HFFc6 (cell line): Measurements from ENCODE around the gene LARGE1. TPM values are rescaled to one million over a fixed set of nuclear protein-coding genes. Genes with fewer than 3 reads are reported as not detected.

Experiments
- DNase-seq: peaks from one replicate; pipeline ENCODE4 v3.0.0-alpha.2; 2018
- H3K27ac Mint-ChIP-seq: 2 replicates; pipeline ENCODE4 v1.8.0; 2020; ENCODE audit warnings: mild to moderate bottlenecking, mixed read lengths
- H3K27me3 Mint-ChIP-seq: 2 replicates; pipeline ENCODE4 v1.8.0; 2021; ENCODE audit warnings: mild to moderate bottlenecking, moderate library complexity, mixed read lengths; ENCODE audit not compliant: insufficient read depth
- H3K36me3 Mint-ChIP-seq: 2 replicates; pipeline ENCODE4 v1.8.0; 2021; ENCODE audit warnings: low read depth, mixed read lengths
- H3K4me1 Mint-ChIP-seq: 2 replicates; pipeline ENCODE4 v1.8.0; 2020; ENCODE audit warnings: low read depth, mixed read lengths
- H3K4me3 Mint-ChIP-seq: 2 replicates; pipeline ENCODE4 v1.8.0; 2020; ENCODE audit warnings: mild to moderate bottlenecking, moderate library complexity, mixed read lengths
- H3K9me3 Mint-ChIP-seq: 2 replicates; pipeline ENCODE4 v1.8.0; 2020; ENCODE audit warnings: mild to moderate bottlenecking, mixed read lengths
- CTCF ChIP-seq: fragments of 200-600 bp; sonication (generic); IDR thresholded peaks from 2 replicates; pipeline ENCODE4 v1.5.0; 2021; ENCODE audit warnings: antibody characterized with exemption, mild to moderate bottlenecking
- total RNA-seq, 6 experiments: library from RNA; stranded (reverse); fragmentation: NEBNext Ultra II Directional; extraction: Animal tissue kit (Norgen Biotek cat#: 25700); gene quantifications; 2 replicates in 1 of 6; 3 replicates in 5 of 6; pipeline ENCODE4 v1.2.3, GENCODE V29; 2021

LARGE1 gene
- total RNA-seq, 6 experiments from 2014 or later: 4.9 to 7.3 (median 6.5) TPM

GRCh38 chr22:33851821-33852384 is 68.4 kb downstream of the LARGE1 start:
- no peaks in the 10 kb centered on the region; the same call in 1 of the 2 replicates for H3K27me3 Mint-ChIP-seq
- no peak for DNase-seq

GRCh38 chr22:33851240-33851639 is 69.0 kb downstream of the LARGE1 start:
- Mint-ChIP-seq H3K9me3 (peaks cover 14% of the 10 kb centered on the region), H3K4me3 (no peak overlapping the region), H3K36me3 (peaks cover 5% of the 10 kb centered on the region; the same call in 1 of the 2 replicates), H3K4me1 (peaks cover 43% of the 10 kb centered on the region), H3K27me3 (no peaks in the 10 kb centered on the region; the same call in 1 of the 2 replicates), H3K27ac (peak overlapping the region; percentile 3; the same call in 1 of the 2 replicates)
- peak; percentile 6 for DNase-seq
- TF ChIP-seq CTCF: no peak

More at GRCh38 chr22:33851821-33852384, 68.4 kb downstream of the LARGE1 start:
- Mint-ChIP-seq H3K9me3 (peaks cover 14% of the 10 kb centered on the region), H3K4me1 (peaks cover 43% of the 10 kb centered on the region), H3K36me3 (peaks cover 5% of the 10 kb centered on the region; the same call in 1 of the 2 replicates), H3K4me3 (no peak overlapping the region; the same call in 1 of the 2 replicates), H3K27ac (peak overlapping the region; percentile 36; the same call in 1 of the 2 replicates)
- TF ChIP-seq CTCF: no peak

- Mint-ChIP-seq H3K27ac (no peak overlapping the region), H3K36me3 (peaks cover 5% of the 10 kb centered on the region; the same call in 1 of the 2 replicates), H3K27me3 (no peaks in the 10 kb centered on the region; the same call in 1 of the 2 replicates), H3K9me3 (peaks cover 15% of the 10 kb centered on the region), H3K4me3 (no peak overlapping the region), H3K4me1 (peaks cover 43% of the 10 kb centered on the region)
- no peak for TF ChIP-seq CTCF
- DNase-seq: no peak
Observed at GRCh38 chr22:33850724-33851123, 69.6 kb downstream of the LARGE1 start.

GRCh38 chr22:33850193-33850592 is 70.1 kb downstream of the LARGE1 start:
- Mint-ChIP-seq H3K9me3 (peaks cover 17% of the 10 kb centered on the region), H3K27me3 (no peaks in the 10 kb centered on the region; the same call in 1 of the 2 replicates), H3K36me3 (peaks cover 5% of the 10 kb centered on the region; the same call in 1 of the 2 replicates), H3K4me1 (peaks cover 43% of the 10 kb centered on the region), H3K4me3 (no peak overlapping the region), H3K27ac (no peak overlapping the region)
- DNase-seq: no peak
- no peak for TF ChIP-seq CTCF

GRCh38 chr22:33848251-33848650 is 72.0 kb downstream of the LARGE1 start:
- peaks cover 22% of the 10 kb centered on the region for H3K9me3 Mint-ChIP-seq
- peaks cover 32% of the 10 kb centered on the region for H3K4me1 Mint-ChIP-seq
- no peak for TF ChIP-seq CTCF
- H3K36me3 Mint-ChIP-seq: peaks cover 5% of the 10 kb centered on the region; the same call in 1 of the 2 replicates
- no peaks in the 10 kb centered on the region; the same call in 1 of the 2 replicates for H3K27me3 Mint-ChIP-seq
- H3K4me3 Mint-ChIP-seq: no peak overlapping the region
- no peak overlapping the region for H3K27ac Mint-ChIP-seq
- no peak for DNase-seq
